PC-3 (cell line): ENCODE data around the gene PLCB2. TPM values are rescaled to one million over a fixed set of nuclear protein-coding genes. Genes with fewer than 3 reads are reported as not detected.

Source experiments
- ATAC-seq: fragments of 200-7000 bp; cut with Tn5 transposase; 2 replicates; pipeline ENCODE4 v1.9.1; 2020; ENCODE audit warnings: mild to moderate bottlenecking, moderate library complexity
- BruUV-seq: library from RNA; stranded (reverse); fragments of 400-500 nt; replicated peaks from 2 replicates; lab custom pipeline; 2021; lab: Mats Ljungman, UMichigan
- CTCF ChIA-PET: fragments of 300-600 bp; sonication (Branson Sonifier 250); formaldehyde crosslinking; loops from one replicate; lab custom pipeline; 2022; ENCODE audit warnings: antibody characterized with exemption; lab: Charles Lee
- POLR2A ChIA-PET: fragments of 300-600 bp; sonication (Branson Sonifier 250); formaldehyde crosslinking; loops from one replicate; lab custom pipeline; 2022; ENCODE audit warnings: antibody characterized with exemption; ENCODE audit not compliant: unreplicated experiment; lab: Charles Lee
- DNase-seq: peaks from one replicate; pipeline ENCODE4 v3.0.0-alpha.2; 2015
- H2AFZ ChIP-seq: fragments of 300-600 bp; sonication (generic); 2 replicates; pipeline ENCODE4 v1.6.0; 2016; ENCODE audit warnings: antibody characterized with exemption, low read length
- H3F3A ChIP-seq: fragments of 300-600 bp; sonication (generic); one replicate; pipeline ENCODE4 v1.6.0; 2017; ENCODE audit warnings: antibody characterized with exemption, low read length, control low read depth, mild to moderate bottlenecking; ENCODE audit not compliant: unreplicated experiment
- H3K27ac ChIP-seq: fragments of 300-600 bp; sonication (generic); 2 replicates; pipeline ENCODE4 v1.5.1; 2016; ENCODE audit warnings: mild to moderate bottlenecking, low read length
- H3K27me3 ChIP-seq: fragments of 300-600 bp; sonication (generic); 2 replicates; pipeline ENCODE4 v1.6.1; 2016; ENCODE audit warnings: low read length, mixed read lengths
- H3K36me3 ChIP-seq: fragments of 300-600 bp; sonication (generic); 2 replicates; pipeline ENCODE4 v1.6.1; 2016; ENCODE audit warnings: low read depth, mixed run types, low read length, mixed read lengths
- H3K4me1 ChIP-seq: fragments of 300-600 bp; sonication (generic); 2 replicates; pipeline ENCODE4 v1.5.1; 2016; ENCODE audit warnings: low read length; ENCODE audit not compliant: insufficient read depth
- H3K4me2 ChIP-seq: fragments of 300-600 bp; sonication (generic); 2 replicates; pipeline ENCODE4 v1.6.0; 2016; ENCODE audit warnings: low read length
- H3K4me3 ChIP-seq: fragments of 300-600 bp; sonication (generic); 2 replicates; pipeline ENCODE4 v1.5.1; 2016; ENCODE audit warnings: mild to moderate bottlenecking, low read length, mixed read lengths
- H3K79me2 ChIP-seq: fragments of 300-600 bp; sonication (generic); 2 replicates; pipeline ENCODE4 v1.6.1; 2017; ENCODE audit warnings: low read length, mixed read lengths
- H3K9ac ChIP-seq: fragments of 300-600 bp; sonication (generic); 2 replicates; pipeline ENCODE4 v1.6.0; 2016; ENCODE audit warnings: mild to moderate bottlenecking, low read length
- H3K9me2 ChIP-seq: fragments of 300-600 bp; sonication (generic); replicated peaks from 2 replicates; pipeline ENCODE4 v1.6.1; 2016; ENCODE audit warnings: mixed run types, low read length, mixed read lengths
- H3K9me3 ChIP-seq: fragments of 300-600 bp; sonication (generic); 2 replicates; pipeline ENCODE4 v1.6.1; 2016; ENCODE audit warnings: low read length, mixed read lengths
- H4K20me1 ChIP-seq: fragments of 300-600 bp; sonication (generic); 2 replicates; pipeline ENCODE4 v1.6.1; 2016; ENCODE audit warnings: low read length, mixed read lengths
- EZH2 ChIP-seq: fragments of 300-600 bp; sonication (generic); IDR thresholded peaks from one replicate; pipeline ENCODE4 v1.6.1; 2017; ENCODE audit warnings: antibody characterized with exemption, mild to moderate bottlenecking, low read length; ENCODE audit not compliant: unreplicated experiment
- EZH2phosphoT487 ChIP-seq: fragments of 300-600 bp; sonication (generic); IDR thresholded peaks from 2 replicates; pipeline ENCODE4 v1.6.1; 2018; ENCODE audit warnings: mild to moderate bottlenecking, antibody characterized with exemption, low read length, borderline replicate concordance
- intact Hi-C: fragments of 100-400 bp; cut with micrococcal nuclease; formaldehyde crosslinking; loops from 2 replicates; pipeline ENCODE4 v1.9.0; 2023
- total RNA-seq: library from RNA; depleted of rRNA; stranded (reverse); fragments of >200 nt; gene quantifications from 2 replicates; pipeline ENCODE4 v1.2.3, GENCODE V29; 2014
- TF ChIP-seq, protein P1 (sequence below): fragments of 300-600 bp; sonication (generic); conservative IDR thresholded peaks from 2 replicates; pipeline ENCODE4 v1.5.1; 2017; ENCODE audit warnings: antibody characterized with exemption, low read depth, mild to moderate bottlenecking, low read length

The PLCB2 gene
- total RNA-seq, 1 experiment from 2014 or later = 3.2 TPM

- Histone ChIP-seq H3K4me2 (no peak overlapping the region), H3K9me3 (no peaks in the 10 kb centered on the region), H3K4me1 (peaks cover 49% of the 10 kb centered on the region), H3K79me2 (no peaks in the 10 kb centered on the region), H3F3A (peaks cover 5% of the 10 kb centered on the region), H3K36me3 (no peaks in the 10 kb centered on the region), H3K4me3 (no peak overlapping the region), H2AFZ (no peak overlapping the region), H4K20me1 (no peaks in the 10 kb centered on the region), H3K27me3 (no peaks in the 10 kb centered on the region), H3K27ac (no peak overlapping the region), H3K9me2 (no peaks in the 10 kb centered on the region), H3K9ac (no peak overlapping the region)
- BruUV-seq = no TSS peak
- POLR2A ChIA-PET = no interaction called here
- DNase-seq (no peak), ATAC-seq (no peak)
- CTCF ChIA-PET = no interaction called here
- TF ChIP-seq EZH2phosphoT487 (no peak), EZH2 (no peak)
- TF ChIP-seq, protein P1, sequence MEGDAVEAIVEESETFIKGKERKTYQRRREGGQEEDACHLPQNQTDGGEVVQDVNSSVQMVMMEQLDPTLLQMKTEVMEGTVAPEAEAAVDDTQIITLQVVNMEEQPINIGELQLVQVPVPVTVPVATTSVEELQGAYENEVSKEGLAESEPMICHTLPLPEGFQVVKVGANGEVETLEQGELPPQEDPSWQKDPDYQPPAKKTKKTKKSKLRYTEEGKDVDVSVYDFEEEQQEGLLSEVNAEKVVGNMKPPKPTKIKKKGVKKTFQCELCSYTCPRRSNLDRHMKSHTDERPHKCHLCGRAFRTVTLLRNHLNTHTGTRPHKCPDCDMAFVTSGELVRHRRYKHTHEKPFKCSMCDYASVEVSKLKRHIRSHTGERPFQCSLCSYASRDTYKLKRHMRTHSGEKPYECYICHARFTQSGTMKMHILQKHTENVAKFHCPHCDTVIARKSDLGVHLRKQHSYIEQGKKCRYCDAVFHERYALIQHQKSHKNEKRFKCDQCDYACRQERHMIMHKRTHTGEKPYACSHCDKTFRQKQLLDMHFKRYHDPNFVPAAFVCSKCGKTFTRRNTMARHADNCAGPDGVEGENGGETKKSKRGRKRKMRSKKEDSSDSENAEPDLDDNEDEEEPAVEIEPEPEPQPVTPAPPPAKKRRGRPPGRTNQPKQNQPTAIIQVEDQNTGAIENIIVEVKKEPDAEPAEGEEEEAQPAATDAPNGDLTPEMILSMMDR = no peak
- intact Hi-C loops = no loop called here
Observed at GRCh38 chr15:40243126-40243810, 64.5 kb downstream of the PLCB2 start.

- peaks cover 51% of the 10 kb centered on the region for H3K4me1 ChIP-seq
- DNase-seq (no peak), ATAC-seq (no peak)
- H3K9me2 ChIP-seq = no peaks in the 10 kb centered on the region
- H3K27ac ChIP-seq = no peak overlapping the region
- intact Hi-C loops = no loop called here
- H3K27me3 ChIP-seq = no peaks in the 10 kb centered on the region
- ChIA-PET POLR2A (no interaction called here), CTCF (no interaction called here)
- H4K20me1 ChIP-seq = no peaks in the 10 kb centered on the region
- H3K9me3 ChIP-seq = no peaks in the 10 kb centered on the region
- H3K9ac ChIP-seq = no peak overlapping the region
- no peak overlapping the region for H3K4me3 ChIP-seq
- H3K36me3 ChIP-seq = no peaks in the 10 kb centered on the region
- no peak overlapping the region for H2AFZ ChIP-seq
- TF ChIP-seq EZH2phosphoT487 = no peak
- TF ChIP-seq EZH2 = no peak
- TF ChIP-seq, protein P1 = no peak
- H3K79me2 ChIP-seq = no peaks in the 10 kb centered on the region
- no TSS peak for BruUV-seq
- peaks cover 5% of the 10 kb centered on the region for H3F3A ChIP-seq
- H3K4me2 ChIP-seq = no peak overlapping the region
Observed at GRCh38 chr15:40242601-40243000, 65.1 kb downstream of the PLCB2 start.

GRCh38 chr15:40242213-40242599, 65.5 kb downstream of the PLCB2 start:
- TF ChIP-seq EZH2phosphoT487 (no peak), EZH2 (no peak)
- TF ChIP-seq, protein P1 = no peak
- ChIA-PET CTCF (no interaction called here), POLR2A (no interaction called here)
- intact Hi-C loops = no loop called here
- Histone ChIP-seq H3K4me3 (no peak overlapping the region), H3K9me2 (no peaks in the 10 kb centered on the region), H3K27me3 (no peaks in the 10 kb centered on the region), H3K36me3 (no peaks in the 10 kb centered on the region), H3K4me2 (no peak overlapping the region), H4K20me1 (no peaks in the 10 kb centered on the region), H3K79me2 (no peaks in the 10 kb centered on the region), H3K4me1 (peaks cover 51% of the 10 kb centered on the region), H3F3A (peaks cover 5% of the 10 kb centered on the region), H2AFZ (no peak overlapping the region), H3K27ac (no peak overlapping the region), H3K9ac (no peak overlapping the region), H3K9me3 (no peaks in the 10 kb centered on the region)
- DNase-seq = no peak
- no peak for ATAC-seq
- no TSS peak for BruUV-seq
